CD4-positive, alpha-beta T cell (primary cell): ENCODE results near the gene PPIP5K2. TPM values are rescaled to one million over a fixed set of nuclear protein-coding genes. Genes with fewer than 3 reads are reported as not detected.

Experiments used
- ATAC-seq: fragments of 200-7000 bp; cut with Tn5 transposase; one replicate; pipeline ENCODE4 v1.10.0; 2022; ENCODE audit warnings: mild to moderate bottlenecking; ENCODE audit not compliant: poor library complexity
- CTCF ChIA-PET: fragments of 350-600 bp; sonication (Branson Sonifier 250); formaldehyde crosslinking; loops from one replicate; lab custom pipeline; 2021; ENCODE audit warnings: antibody characterized with exemption, inconsistent platforms; lab: Charles Lee
- POLR2A ChIA-PET: fragments of 350-600 bp; sonication (Branson Sonifier 250); formaldehyde crosslinking; loops from one replicate; lab custom pipeline; 2021; ENCODE audit warnings: antibody characterized with exemption, inconsistent platforms; lab: Charles Lee
- DNase-seq, 14 experiments: peaks; one replicate each; pipeline ENCODE4 v3.0.0-alpha.2; 2013 to 2020; ENCODE audit warnings: mixed read lengths in 2 of 14
- H3K27ac ChIP-seq, 2 donors: one replicate each; pipeline versions ENCODE4 v1.5.1 to v1.7.0; 2013; ENCODE audit warnings: low read length in 2 of 2, low read depth in 1 of 2, mild to moderate bottlenecking in 1 of 2
- H3K27me3 ChIP-seq, 2 experiments: 1 replicate in 1 of 2; 2 replicates in 1 of 2; pipeline versions ENCODE4 v1.6.1 to v1.7.0; 2013; ENCODE audit warnings: low read length in 2 of 2, control low read depth in 1 of 2, mild to moderate bottlenecking in 1 of 2, moderate library complexity in 1 of 2; ENCODE audit not compliant: insufficient read depth in 2 of 2, control insufficient read depth in 1 of 2
- H3K36me3 ChIP-seq: one replicate; pipeline ENCODE4 v1.6.1; 2013; ENCODE audit warnings: low read length, control low read depth; ENCODE audit not compliant: insufficient read depth
- H3K4me1 ChIP-seq: one replicate; pipeline ENCODE4 v1.6.1; 2013; ENCODE audit warnings: low read length, control low read depth; ENCODE audit not compliant: insufficient read depth
- H3K4me3 ChIP-seq: one replicate; pipeline ENCODE4 v1.5.1; 2013; ENCODE audit warnings: mild to moderate bottlenecking, low read length, moderate library complexity
- H3K9me3 ChIP-seq, 2 experiments: 1 replicate in 1 of 2; 2 replicates in 1 of 2; pipeline versions ENCODE4 v1.6.1 to v1.7.0; 2013; ENCODE audit warnings: low read length in 2 of 2, mild to moderate bottlenecking in 2 of 2, control low read depth in 1 of 2, moderate library complexity in 1 of 2; ENCODE audit not compliant: control insufficient read depth in 1 of 2, insufficient read depth in 1 of 2
- H3K27ac Mint-ChIP-seq: one replicate; pipeline ENCODE4 v1.8.0; 2020; ENCODE audit warnings: mixed read lengths
- H3K27me3 Mint-ChIP-seq: one replicate; pipeline ENCODE4 v1.8.0; 2021; ENCODE audit warnings: mixed read lengths
- H3K36me3 Mint-ChIP-seq: one replicate; pipeline ENCODE4 v1.8.0; 2021; ENCODE audit warnings: low read depth, mixed read lengths
- H3K4me1 Mint-ChIP-seq: one replicate; pipeline ENCODE4 v1.8.0; 2021; ENCODE audit warnings: low read depth, mixed read lengths
- H3K4me3 Mint-ChIP-seq: one replicate; pipeline ENCODE4 v1.8.0; 2020; ENCODE audit warnings: mild to moderate bottlenecking, mixed read lengths
- H3K9me3 Mint-ChIP-seq: one replicate; pipeline ENCODE4 v1.8.0; 2020; ENCODE audit warnings: mixed read lengths
- CTCF ChIP-seq: fragments of 200-600 bp; IDR thresholded peaks from one replicate; pipeline ENCODE4 v1.8.0; 2022; ENCODE audit warnings: antibody characterized with exemption, mild to moderate bottlenecking
- intact Hi-C, 2 experiments: fragments of 100-400 bp; cut with DNase I in 1 of 2; cut with micrococcal nuclease in 1 of 2; formaldehyde crosslinking; loops; one replicate each; pipeline versions ENCODE4 v1.15.1 to v1.9.0; 2023 to 2025; cut with DNase I, micrococcal nuclease
- total RNA-seq, 174 experiments: library from RNA in 2 of 174; stranded (reverse) in 2 of 174; gene quantifications; one replicate each; pipeline ENCODE4 v1.2.3 and lab custom pipeline; 2021 to 2026

The PPIP5K2 gene
- total RNA-seq, 2 experiments from 2014 or later = 40.4 to 45.6 TPM

GRCh38 chr5:103094737-103095136 is 25.4 kb upstream of the PPIP5K2 start:
- peaks cover 71% of the 10 kb centered on the region for H3K36me3 Mint-ChIP-seq
- H3K4me3 Mint-ChIP-seq = no peak overlapping the region
- CTCF ChIA-PET = no interaction called here
- Histone ChIP-seq H3K27ac (no peak overlapping the region), H3K4me3 (no peak overlapping the region), H3K9me3 (no peaks in the 10 kb centered on the region), H3K36me3 (peaks cover 4% of the 10 kb centered on the region), H3K27me3 (no peaks in the 10 kb centered on the region), H3K4me1 (no peaks in the 10 kb centered on the region)
- no peaks in the 10 kb centered on the region for H3K9me3 Mint-ChIP-seq
- POLR2A ChIA-PET = no interaction called here
- H3K27me3 Mint-ChIP-seq = no peaks in the 10 kb centered on the region
- no peak for TF ChIP-seq CTCF
- intact Hi-C loops = no loop called here
- DNase-seq (no peak), ATAC-seq (no peak)
- H3K4me1 Mint-ChIP-seq = no peaks in the 10 kb centered on the region
- H3K27ac Mint-ChIP-seq = no peak overlapping the region

DNA sequence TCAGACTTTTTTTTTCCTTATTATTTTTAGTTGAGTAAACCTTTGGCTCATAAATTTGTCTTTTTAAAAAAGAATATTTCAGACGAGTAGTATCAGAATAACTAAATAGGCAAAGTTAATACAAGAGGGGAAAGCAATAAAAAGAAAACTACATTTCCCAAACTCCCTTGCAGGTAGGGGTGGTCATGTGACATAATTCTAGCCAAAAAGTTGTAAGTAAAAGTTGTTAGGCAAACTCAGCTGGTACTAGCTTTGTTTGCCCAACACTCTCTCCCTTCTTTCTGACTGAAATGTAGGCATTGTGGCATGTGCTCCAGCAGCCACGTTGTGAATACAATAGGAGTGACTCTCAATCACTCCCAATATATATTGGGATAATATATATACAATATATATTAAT is 21.1 kb upstream of the PPIP5K2 start:
- no peaks in the 10 kb centered on the region for H3K4me1 ChIP-seq
- H3K27me3 ChIP-seq = no peaks in the 10 kb centered on the region
- peaks cover 12% of the 10 kb centered on the region for H3K36me3 ChIP-seq
- Mint-ChIP-seq H3K9me3 (no peaks in the 10 kb centered on the region), H3K4me1 (no peaks in the 10 kb centered on the region), H3K27ac (no peak overlapping the region), H3K27me3 (no peaks in the 10 kb centered on the region), H3K4me3 (no peak overlapping the region), H3K36me3 (peaks cover 70% of the 10 kb centered on the region)
- no peak for ATAC-seq
- H3K4me3 ChIP-seq = no peak overlapping the region
- POLR2A ChIA-PET = no interaction called here
- no peaks in the 10 kb centered on the region for H3K9me3 ChIP-seq
- CTCF ChIA-PET = no interaction called here
- DNase-seq = no peak
- no peak overlapping the region for H3K27ac ChIP-seq
- intact Hi-C loops = no loop called here
- no peak for TF ChIP-seq CTCF

DNA sequence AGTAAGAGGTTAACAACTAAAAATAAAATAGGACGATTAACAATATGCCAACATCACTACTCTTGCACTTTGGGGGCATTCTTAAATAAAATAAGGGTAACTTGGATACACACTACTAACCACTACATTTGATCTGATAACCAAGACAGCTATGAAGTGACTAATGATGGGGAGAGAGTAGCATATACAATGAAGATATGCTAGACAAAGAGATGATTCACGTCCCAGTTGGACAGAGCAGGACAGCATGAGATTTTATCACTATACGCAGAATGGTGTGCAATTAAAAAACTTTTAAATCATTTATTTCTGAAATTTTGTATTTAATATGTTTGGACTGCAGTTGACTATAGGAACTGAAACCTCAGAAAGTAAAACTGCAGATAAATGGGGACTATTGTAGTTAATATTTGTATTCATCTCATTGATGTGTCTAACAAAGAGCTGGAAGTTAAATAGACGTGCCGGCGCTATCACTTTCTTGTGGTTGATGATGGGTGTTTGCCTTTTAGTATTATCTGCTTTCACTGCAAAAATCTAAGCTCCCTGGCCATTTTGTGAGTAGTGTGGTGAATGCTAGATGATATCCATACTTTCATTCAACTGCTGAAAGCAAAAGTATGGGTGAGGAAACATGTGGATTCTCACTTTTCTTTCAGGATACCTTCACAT is 18.9 kb upstream of the PPIP5K2 start:
- H3K9me3 Mint-ChIP-seq = no peaks in the 10 kb centered on the region
- Histone ChIP-seq H3K9me3 (no peaks in the 10 kb centered on the region), H3K4me3 (no peak overlapping the region), H3K27me3 (no peaks in the 10 kb centered on the region), H3K36me3 (peaks cover 19% of the 10 kb centered on the region), H3K4me1 (no peaks in the 10 kb centered on the region), H3K27ac (no peak overlapping the region)
- H3K27me3 Mint-ChIP-seq = no peaks in the 10 kb centered on the region
- intact Hi-C loops = no loop called here
- no peak overlapping the region for H3K27ac Mint-ChIP-seq
- no peak for DNase-seq
- no peak overlapping the region for H3K4me3 Mint-ChIP-seq
- CTCF ChIA-PET = no interaction called here
- TF ChIP-seq CTCF = no peak
- POLR2A ChIA-PET = interaction anchor here (1.2 kb wide), 1 partner anchor 19 kb away, joined by 3 read pairs; the partner anchor contains the start of gene PPIP5K2
- no peaks in the 10 kb centered on the region for H3K4me1 Mint-ChIP-seq
- peaks cover 63% of the 10 kb centered on the region for H3K36me3 Mint-ChIP-seq
- no peak for ATAC-seq
